Neuronal stem cell (in vitro differentiated cells): ENCODE results near the gene DRC7. TPM values are rescaled to one million over a fixed set of nuclear protein-coding genes. Genes with fewer than 3 reads are reported as not detected.

Experiments used
- DNase-seq: peaks from one replicate; pipeline ENCODE4 v3.0.0-alpha.2; 2013; ENCODE audit warnings: low spot score
- H2AFZ ChIP-seq: one replicate; pipeline ENCODE4 v1.6.1; 2013; ENCODE audit warnings: mild to moderate bottlenecking, low read length, inconsistent platforms
- H2AK5ac ChIP-seq: 2 replicates; pipeline ENCODE4 v1.6.1; 2013; ENCODE audit warnings: low read depth, mild to moderate bottlenecking, inconsistent platforms, low read length, moderate library complexity, mixed read lengths
- H2BK120ac ChIP-seq: 2 replicates; pipeline ENCODE4 v1.6.1; 2013; ENCODE audit warnings: low read depth, mild to moderate bottlenecking, inconsistent platforms, low read length, moderate library complexity, mixed read lengths
- H2BK12ac ChIP-seq: one replicate; pipeline ENCODE4 v1.6.1; 2013; ENCODE audit warnings: low read length, inconsistent platforms
- H2BK15ac ChIP-seq: 2 replicates; pipeline ENCODE4 v1.6.1; 2013; ENCODE audit warnings: mild to moderate bottlenecking, low read length, inconsistent platforms, mixed read lengths
- H2BK5ac ChIP-seq: one replicate; pipeline ENCODE4 v1.6.1; 2013; ENCODE audit warnings: inconsistent platforms, mild to moderate bottlenecking, low read length, moderate library complexity
- H3K14ac ChIP-seq: one replicate; pipeline ENCODE4 v1.6.1; 2013; ENCODE audit warnings: low read length, inconsistent platforms
- H3K18ac ChIP-seq: 2 replicates; pipeline ENCODE4 v1.6.1; 2013; ENCODE audit warnings: low read length, inconsistent platforms
- H3K23ac ChIP-seq: 2 replicates; pipeline ENCODE4 v1.6.1; 2013; ENCODE audit warnings: low read depth, mild to moderate bottlenecking, mixed read lengths, low read length, inconsistent platforms; ENCODE audit not compliant: poor library complexity
- H3K27ac ChIP-seq: replicated peaks from 3 replicates; pipeline ENCODE4 v1.5.1; 2013; ENCODE audit warnings: low read length, inconsistent platforms
- H3K27me3 ChIP-seq, 3 experiments: 2 replicates each; pipeline ENCODE4 v1.6.1; 2013; ENCODE audit warnings: low read length in 3 of 3, mild to moderate bottlenecking in 2 of 3, inconsistent platforms in 1 of 3, low read depth in 1 of 3, mixed read lengths in 1 of 3, moderate library complexity in 1 of 3; ENCODE audit not compliant: control insufficient read depth in 3 of 3, insufficient read depth in 3 of 3
- H3K36me3 ChIP-seq, 2 donors: replicated peaks in 1 of 2; 2 replicates each; pipeline ENCODE4 v1.6.1; 2013; ENCODE audit warnings: low read length in 2 of 2; ENCODE audit not compliant: control insufficient read depth in 2 of 2, insufficient read depth in 2 of 2
- H3K4ac ChIP-seq: 2 replicates; pipeline ENCODE4 v1.6.1; 2013; ENCODE audit warnings: inconsistent platforms, mild to moderate bottlenecking, low read length, moderate library complexity
- H3K4me1 ChIP-seq, 2 donors: 1 replicate in 1 of 2; 2 replicates in 1 of 2; pipeline ENCODE4 v1.6.1; 2013; ENCODE audit warnings: low read length in 2 of 2, low read depth in 1 of 2; ENCODE audit not compliant: control insufficient read depth in 2 of 2, insufficient read depth in 1 of 2
- H3K4me2 ChIP-seq: one replicate; pipeline ENCODE4 v1.6.1; 2013; ENCODE audit warnings: mild to moderate bottlenecking, low read length, inconsistent platforms; ENCODE audit not compliant: insufficient read depth, poor library complexity, severe bottlenecking
- H3K4me3 ChIP-seq, 2 donors: 2 replicates each; pipeline ENCODE4 v1.5.1; 2013; ENCODE audit warnings: low read length in 2 of 2, mild to moderate bottlenecking in 2 of 2, inconsistent platforms in 1 of 2, moderate library complexity in 1 of 2
- H3K79me1 ChIP-seq: one replicate; pipeline ENCODE4 v1.6.1; 2013; ENCODE audit warnings: low read depth, mild to moderate bottlenecking, inconsistent platforms, low read length, moderate library complexity
- H3K9ac ChIP-seq: one replicate; pipeline ENCODE4 v1.6.1; 2013; ENCODE audit warnings: mild to moderate bottlenecking, low read depth, low read length, inconsistent platforms; ENCODE audit not compliant: poor library complexity
- H3K9me3 ChIP-seq, 2 donors: replicated peaks in 1 of 2; 2 replicates each; pipeline versions ENCODE3 to v1.6.1; 2013; ENCODE audit warnings: low read length in 2 of 2, mild to moderate bottlenecking in 2 of 2, inconsistent platforms in 1 of 2, low read depth in 1 of 2, mixed read lengths in 1 of 2, moderate library complexity in 1 of 2; ENCODE audit not compliant: control insufficient read depth in 2 of 2, insufficient read depth in 1 of 2
- H4K8ac ChIP-seq: one replicate; pipeline ENCODE4 v1.6.1; 2013; ENCODE audit warnings: low read depth, mild to moderate bottlenecking, inconsistent platforms, low read length, moderate library complexity
- H4K91ac ChIP-seq: one replicate; pipeline ENCODE4 v1.6.1; 2013; ENCODE audit warnings: low read length, low read depth, mild to moderate bottlenecking, inconsistent platforms; ENCODE audit not compliant: poor library complexity
- WGBS, 2 donors: extraction: QIAGEN DNeasy Blood & Tissue Kit; methylation state at CpG; one replicate each; pipeline ENCODE4 v1.1.7; 2013; ENCODE audit warnings: missing lambda C conversion rate in 2 of 2, mixed read lengths in 1 of 2; ENCODE audit not compliant: insufficient read length in 2 of 2, insufficient replicate concordance in 1 of 2; ENCODE audit errors: extremely low coverage in 2 of 2; 5-methylcytosine and 5-hydroxymethylcytosine counted together
- polyA plus RNA-seq, 2 experiments: library from polyadenylated mRNA; stranded (reverse); fragments of 200-250 nt; gene quantifications; one replicate each; pipeline ENCODE4 v1.2.3, GENCODE V29; 2013

The DRC7 gene, protein sequence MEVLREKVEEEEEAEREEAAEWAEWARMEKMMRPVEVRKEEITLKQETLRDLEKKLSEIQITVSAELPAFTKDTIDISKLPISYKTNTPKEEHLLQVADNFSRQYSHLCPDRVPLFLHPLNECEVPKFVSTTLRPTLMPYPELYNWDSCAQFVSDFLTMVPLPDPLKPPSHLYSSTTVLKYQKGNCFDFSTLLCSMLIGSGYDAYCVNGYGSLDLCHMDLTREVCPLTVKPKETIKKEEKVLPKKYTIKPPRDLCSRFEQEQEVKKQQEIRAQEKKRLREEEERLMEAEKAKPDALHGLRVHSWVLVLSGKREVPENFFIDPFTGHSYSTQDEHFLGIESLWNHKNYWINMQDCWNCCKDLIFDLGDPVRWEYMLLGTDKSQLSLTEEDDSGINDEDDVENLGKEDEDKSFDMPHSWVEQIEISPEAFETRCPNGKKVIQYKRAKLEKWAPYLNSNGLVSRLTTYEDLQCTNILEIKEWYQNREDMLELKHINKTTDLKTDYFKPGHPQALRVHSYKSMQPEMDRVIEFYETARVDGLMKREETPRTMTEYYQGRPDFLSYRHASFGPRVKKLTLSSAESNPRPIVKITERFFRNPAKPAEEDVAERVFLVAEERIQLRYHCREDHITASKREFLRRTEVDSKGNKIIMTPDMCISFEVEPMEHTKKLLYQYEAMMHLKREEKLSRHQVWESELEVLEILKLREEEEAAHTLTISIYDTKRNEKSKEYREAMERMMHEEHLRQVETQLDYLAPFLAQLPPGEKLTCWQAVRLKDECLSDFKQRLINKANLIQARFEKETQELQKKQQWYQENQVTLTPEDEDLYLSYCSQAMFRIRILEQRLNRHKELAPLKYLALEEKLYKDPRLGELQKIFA
- 0.28 TPM for polyA plus RNA-seq (2013, experiment 1 of 2)
- 0.21 TPM for polyA plus RNA-seq (2013, experiment 2 of 2)

- no CpG with 5 or more reads among the region's 8 CpGs for WGBS, 2 donors
These were observed at the start of gene DRC7 for GRCh38 chr16:57694725-57695679. DRC7 (plus strand) TSS chr16:57694806; CDS start chr16:57697950, 3,144 bp downstream.

GRCh38 chr16:57645169-57645568 lies 49.4 kb upstream of the DRC7 start:
- Histone ChIP-seq H3K9me3 (peaks cover 0 to 8% of the 10 kb centered on the region in 2 donors), H2BK120ac (no peak overlapping the region), H3K27ac (no peak overlapping the region), H2BK15ac (no peak overlapping the region), H3K4me3 (no peak overlapping the region), H2BK12ac (no peak overlapping the region), H4K91ac (no peak overlapping the region), H3K4me2 (no peak overlapping the region), H3K79me1 (peaks cover 17% of the 10 kb centered on the region), H3K14ac (no peak overlapping the region), H3K23ac (peak overlapping the region; percentile 98), H3K27me3 (peaks cover 0 to 5% (median 0%) of the 10 kb centered on the region in 3 experiments), H2AK5ac (peak overlapping the region; percentile 19), H3K18ac (peak overlapping the region; percentile 21), H4K8ac (peak overlapping the region; percentile 99), H3K4me1 (peaks cover 9 to 28% of the 10 kb centered on the region in 2 donors), H3K4ac (peak overlapping the region; percentile 78), H2AFZ (no peak overlapping the region), H2BK5ac (no peak overlapping the region), H3K9ac (peak overlapping the region; percentile 71), H3K36me3 (peaks cover 10 to 16% of the 10 kb centered on the region in 2 donors)
- DNase-seq, result no peak
- WGBS, 2 donors, result no CpG with 5 or more reads among the region's 10 CpGs

More at GRCh38 chr16:57694725-57695679, at the start of gene DRC7:
- H3K9me3 ChIP-seq, result no peaks in the 10 kb centered on the region
- no peak within 1 kb of the TSS for H4K8ac ChIP-seq
- H3K14ac ChIP-seq, result no peak within 1 kb of the TSS
- DNase-seq, result peak; percentile 68
- peak within 1 kb of the TSS; percentile 27 for H3K9ac ChIP-seq
- peak within 1 kb of the TSS; percentile 86 for H2AFZ ChIP-seq
- peak within 1 kb of the TSS; percentile 79 for H3K18ac ChIP-seq
- H4K91ac ChIP-seq, result no peak within 1 kb of the TSS
- H3K27ac ChIP-seq, result no peak within 1 kb of the TSS
- H2AK5ac ChIP-seq, result no peak within 1 kb of the TSS
- peak within 1 kb of the TSS in 1 of 2 donors; percentile 31 for H3K4me3 ChIP-seq
- no peak within 1 kb of the TSS for H3K23ac ChIP-seq
- H3K4ac ChIP-seq, result no peak within 1 kb of the TSS
- H2BK5ac ChIP-seq, result no peak within 1 kb of the TSS
- peaks cover 0 to 3% (median 2%) of the 10 kb centered on the region in 3 experiments for H3K27me3 ChIP-seq
- H3K4me1 ChIP-seq, result peaks cover 0 to 3% of the 10 kb centered on the region in 2 donors
- no peaks in the 10 kb centered on the region for H3K36me3 ChIP-seq
- no peak within 1 kb of the TSS for H2BK15ac ChIP-seq
- no peak within 1 kb of the TSS for H2BK120ac ChIP-seq
- H3K4me2 ChIP-seq, result peak within 1 kb of the TSS; percentile 76
- no peaks in the 10 kb centered on the region for H3K79me1 ChIP-seq
- no peak within 1 kb of the TSS for H2BK12ac ChIP-seq

DNA sequence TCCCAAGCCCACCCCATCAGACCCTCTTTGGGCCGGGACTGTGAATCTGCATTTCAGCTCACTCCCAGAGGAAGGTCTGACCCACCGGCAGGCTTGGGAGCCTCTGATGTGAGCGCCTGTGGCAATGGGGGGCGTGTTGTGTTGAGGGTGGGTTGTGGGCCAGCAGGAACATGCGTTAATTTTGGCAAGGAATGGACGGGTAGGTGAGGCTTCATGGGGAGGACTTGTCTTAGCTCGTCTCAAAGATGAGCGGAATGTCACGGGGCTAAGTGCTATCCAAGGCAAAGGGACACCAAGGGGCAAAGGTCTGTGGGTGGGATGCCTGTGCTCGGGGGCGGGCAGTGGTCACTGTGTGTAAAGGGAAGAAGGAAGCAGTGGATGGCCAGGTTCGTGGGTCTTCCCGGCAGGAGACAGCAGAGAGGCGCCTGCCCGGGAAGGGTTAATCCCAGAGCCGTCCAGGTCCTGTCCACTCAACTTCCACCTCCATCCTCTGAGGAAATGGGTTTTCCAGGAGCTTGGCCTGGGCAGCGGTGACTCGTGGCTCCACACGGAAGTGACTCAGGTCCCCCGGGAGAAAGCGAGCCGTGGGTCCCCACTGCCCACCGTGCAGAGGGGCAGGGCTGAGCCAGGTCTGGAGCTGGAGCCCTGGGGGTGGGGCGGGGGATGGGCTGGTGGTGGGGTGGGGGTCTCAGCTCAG lies 48.8 kb upstream of the DRC7 start:
- DNase-seq, result no peak

More for the DNA sequence above, 48.8 kb upstream of the DRC7 start:
- peak overlapping the region; percentile 21 for H3K18ac ChIP-seq
- no CpG with 5 or more reads among the region's 24 CpGs for WGBS, 2 donors
- peaks cover 13 to 18% of the 10 kb centered on the region in 2 donors for H3K36me3 ChIP-seq
- H2AK5ac ChIP-seq, result peak overlapping the region; percentile 37
- H2AFZ ChIP-seq, result no peak overlapping the region
- no peak overlapping the region for H3K4me3 ChIP-seq
- H3K27ac ChIP-seq, result no peak overlapping the region
- peaks cover 0 to 8% of the 10 kb centered on the region in 2 donors for H3K9me3 ChIP-seq
- peak overlapping the region; percentile 78 for H3K4ac ChIP-seq
- H3K23ac ChIP-seq, result no peak overlapping the region
- H2BK12ac ChIP-seq, result no peak overlapping the region
- peak overlapping the region; percentile 61 for H3K9ac ChIP-seq
- H3K79me1 ChIP-seq, result peaks cover 13% of the 10 kb centered on the region
- peaks cover 0 to 5% (median 0%) of the 10 kb centered on the region in 3 experiments for H3K27me3 ChIP-seq
- no peak overlapping the region for H2BK5ac ChIP-seq
- H4K91ac ChIP-seq, result no peak overlapping the region
- peak overlapping the region; percentile 14 for H3K14ac ChIP-seq
- no peak overlapping the region for H4K8ac ChIP-seq
- peaks cover 4 to 21% of the 10 kb centered on the region in 2 donors for H3K4me1 ChIP-seq
- H3K4me2 ChIP-seq, result no peak overlapping the region
- H2BK120ac ChIP-seq, result no peak overlapping the region
- peak overlapping the region; percentile 9 for H2BK15ac ChIP-seq
